ENCODE measurements around the gene PDRG1. TPM values are rescaled to one million over a fixed set of nuclear protein-coding genes. Genes with fewer than 3 reads are reported as not detected.

The PDRG1 gene
- total and polyA plus RNA-seq, 2 donors from 2014 or later: 10.4 to 22.5 TPM

DNA sequence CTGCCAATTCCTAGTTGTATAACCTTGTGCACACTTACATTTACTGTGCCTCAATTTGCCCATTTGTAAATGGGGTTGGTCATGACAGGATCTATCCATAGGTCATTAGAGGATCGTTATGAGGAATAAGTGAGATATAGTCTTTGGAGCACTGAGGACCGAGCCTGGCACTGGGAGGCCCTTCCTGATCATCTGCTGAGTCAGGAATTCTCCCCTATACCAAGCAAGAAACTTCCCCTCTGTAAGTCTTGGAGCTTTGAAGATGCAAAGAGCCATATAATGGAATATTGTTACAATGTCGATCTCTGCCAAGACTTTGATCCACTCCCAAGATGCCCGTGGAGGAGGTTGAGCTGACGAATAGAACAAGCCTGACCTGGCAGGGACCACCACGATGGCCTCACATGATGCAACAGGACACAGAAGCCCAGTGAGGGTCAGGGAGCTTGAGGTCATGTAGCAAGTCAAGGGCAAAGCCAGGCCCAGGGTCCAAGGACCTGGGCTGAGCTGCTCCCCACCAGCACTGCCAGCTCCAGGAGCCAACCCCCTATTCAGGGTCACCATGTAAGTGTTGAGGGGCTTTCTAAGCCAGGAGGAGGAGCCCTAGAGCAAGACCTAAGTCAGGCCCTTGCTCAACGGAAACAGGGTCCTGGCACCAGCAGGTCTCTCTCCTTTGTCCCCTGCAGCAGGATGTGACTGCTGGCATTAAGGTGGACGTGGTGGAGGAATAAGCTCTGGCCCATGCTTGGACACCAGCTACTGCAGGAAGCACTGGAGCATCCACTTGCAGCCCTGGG lies 16.7 kb downstream of the PDRG1 start:
- intact Hi-C loops (cut with DNase I): no loop called here
- no peak for TF ChIP-seq CTCF (IDR thresholded peaks at IDR 0.05; ENCODE audit: borderline replicate concordance, extremely low read depth, insufficient read depth)
- DNase-seq (no peak), FAIRE-seq (no peak)
- H3K4me3 ChIP-seq (ENCODE audit: low read length in 3 of 3): no peak overlapping the region
- no peaks in the 10 kb centered on the region for H3K9me3 ChIP-seq (ENCODE audit: control insufficient read depth in 2 of 3, insufficient read depth in 1 of 3, low read length in 3 of 3)
- no peaks in the 10 kb centered on the region for H3K36me3 ChIP-seq (ENCODE audit: control insufficient read depth in 2 of 3, insufficient read depth in 3 of 3, low read length in 3 of 3)
- no peaks in the 10 kb centered on the region for H3K4me1 ChIP-seq (ENCODE audit: control insufficient read depth in 2 of 3, insufficient read depth in 2 of 3, low read depth in 1 of 3, low read length in 3 of 3)
- H3K27me3 ChIP-seq (ENCODE audit: control insufficient read depth, insufficient read depth, low read length): no peaks in the 10 kb centered on the region
- no peak overlapping the region for H3K9ac ChIP-seq (ENCODE audit: low read length in 3 of 3)
- H3K27ac ChIP-seq (ENCODE audit: low read depth in 2 of 2, low read length in 2 of 2): no peak overlapping the region

DNA sequence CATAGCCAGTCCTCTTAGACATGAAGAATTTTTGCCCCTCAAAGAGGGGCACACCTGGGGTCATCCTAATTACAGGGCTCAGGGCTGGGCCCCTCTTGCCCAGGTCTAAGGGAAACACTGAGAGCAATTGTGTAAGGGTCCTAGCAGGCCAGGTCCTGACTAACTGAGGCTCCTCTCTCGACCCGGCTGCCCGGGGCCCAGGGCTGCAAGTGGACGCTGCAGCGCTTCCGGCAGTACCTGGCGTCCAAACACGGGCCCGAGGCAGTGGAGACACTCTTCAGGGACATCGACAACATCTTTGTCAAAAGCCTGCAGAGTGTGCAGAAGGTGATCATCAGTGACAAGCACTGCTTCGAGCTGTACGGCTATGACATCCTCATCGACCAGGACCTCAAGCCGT lies 17.4 kb downstream of the PDRG1 start:
- intact Hi-C loops (cut with DNase I): no loop called here
- Histone ChIP-seq H3K9me3 (ENCODE audit: control insufficient read depth in 2 of 3, insufficient read depth in 1 of 3, low read length in 3 of 3) (no peaks in the 10 kb centered on the region), H3K9ac (ENCODE audit: low read length in 3 of 3) (no peak overlapping the region), H3K27ac (ENCODE audit: low read depth in 2 of 2, low read length in 2 of 2) (no peak overlapping the region), H3K4me1 (ENCODE audit: control insufficient read depth in 2 of 3, insufficient read depth in 2 of 3, low read depth in 1 of 3, low read length in 3 of 3) (no peaks in the 10 kb centered on the region), H3K36me3 (ENCODE audit: control insufficient read depth in 2 of 3, insufficient read depth in 3 of 3, low read length in 3 of 3) (no peaks in the 10 kb centered on the region), H3K4me3 (ENCODE audit: low read length in 3 of 3) (no peak overlapping the region), H3K27me3 (ENCODE audit: control insufficient read depth, insufficient read depth, low read length) (no peaks in the 10 kb centered on the region)
- DNase-seq (no peak), FAIRE-seq (no peak)
- TF ChIP-seq CTCF (IDR thresholded peaks at IDR 0.05; ENCODE audit: borderline replicate concordance, extremely low read depth, insufficient read depth): no peak

DNA sequence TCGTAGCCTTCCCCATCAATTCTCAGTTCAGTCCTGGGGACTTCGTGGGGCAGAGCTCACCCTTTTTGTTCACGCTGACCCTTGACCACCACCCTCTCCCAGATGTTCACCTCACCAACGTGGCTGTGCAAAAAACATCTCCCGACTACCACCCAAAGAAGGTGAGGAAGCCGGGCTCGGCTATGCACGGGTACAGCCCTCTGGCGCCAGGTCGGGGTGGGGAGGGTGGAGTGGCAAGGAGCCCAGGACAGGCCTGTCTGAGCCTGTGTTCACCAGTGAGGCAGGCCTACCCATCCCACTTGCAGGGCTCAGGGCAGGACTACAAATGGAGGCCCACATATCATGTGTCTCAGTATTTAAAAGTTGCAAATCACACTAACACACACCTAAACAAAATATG lies 18.1 kb downstream of the PDRG1 start:
- TF ChIP-seq CTCF (IDR thresholded peaks at IDR 0.05; ENCODE audit: borderline replicate concordance, extremely low read depth, insufficient read depth): no peak
- Histone ChIP-seq H3K27me3 (ENCODE audit: control insufficient read depth, insufficient read depth, low read length) (no peaks in the 10 kb centered on the region), H3K4me1 (ENCODE audit: control insufficient read depth in 2 of 3, insufficient read depth in 2 of 3, low read depth in 1 of 3, low read length in 3 of 3) (no peaks in the 10 kb centered on the region), H3K4me3 (ENCODE audit: low read length in 3 of 3) (no peak overlapping the region), H3K36me3 (ENCODE audit: control insufficient read depth in 2 of 3, insufficient read depth in 3 of 3, low read length in 3 of 3) (no peaks in the 10 kb centered on the region), H3K27ac (ENCODE audit: low read depth in 2 of 2, low read length in 2 of 2) (no peak overlapping the region), H3K9ac (ENCODE audit: low read length in 3 of 3) (no peak overlapping the region), H3K9me3 (ENCODE audit: control insufficient read depth in 2 of 3, insufficient read depth in 1 of 3, low read length in 3 of 3) (no peaks in the 10 kb centered on the region)
- intact Hi-C loops (cut with DNase I): no loop called here
- FAIRE-seq: no peak
- DNase-seq: no peak

All from kidney (tissue), 14 donors.